Liver (tissue), 9 donors: Measurements from ENCODE around the gene EPB41L2. TPM values are rescaled to one million over a fixed set of nuclear protein-coding genes. Genes with fewer than 3 reads are reported as not detected.

Source experiments
- DNase-seq: peaks from one replicate; pipeline ENCODE4 v3.0.0-alpha.2; 2017; ENCODE audit warnings: low spot score
- H3K27ac ChIP-seq, 2 donors: one replicate each; pipeline ENCODE4 v1.7.0; 2013; ENCODE audit warnings: inconsistent platforms in 2 of 2, low read length in 2 of 2, control low read depth in 1 of 2, low read depth in 1 of 2, mild to moderate bottlenecking in 1 of 2
- H3K27me3 ChIP-seq, 4 donors: one replicate each; pipeline versions ENCODE4 v1.6.1 to v1.7.0; 2013; ENCODE audit warnings: low read length in 3 of 4, inconsistent platforms in 1 of 4, mild to moderate bottlenecking in 1 of 4, moderate library complexity in 1 of 4; ENCODE audit not compliant: control insufficient read depth in 4 of 4, insufficient read depth in 4 of 4
- H3K36me3 ChIP-seq, 4 donors: one replicate each; pipeline versions ENCODE4 v1.6.1 to v1.7.0; 2013; ENCODE audit warnings: low read length in 3 of 4, mild to moderate bottlenecking in 3 of 4, low read depth in 1 of 4, moderate library complexity in 1 of 4; ENCODE audit not compliant: control insufficient read depth in 4 of 4, insufficient read depth in 3 of 4
- H3K4me1 ChIP-seq, 4 donors: one replicate each; pipeline versions ENCODE4 v1.6.1 to v1.7.0; 2013; ENCODE audit warnings: low read length in 3 of 4, mild to moderate bottlenecking in 3 of 4, moderate library complexity in 1 of 4; ENCODE audit not compliant: control insufficient read depth in 4 of 4, insufficient read depth in 4 of 4
- H3K4me3 ChIP-seq, 3 donors: one replicate each; pipeline versions ENCODE4 v1.6.1 to v1.7.0; 2013; ENCODE audit warnings: low read length in 3 of 3, control low read depth in 1 of 3, low read depth in 1 of 3, mild to moderate bottlenecking in 1 of 3
- H3K9ac ChIP-seq, 2 donors: one replicate each; pipeline ENCODE4 v1.7.0; 2013; ENCODE audit warnings: low read length in 2 of 2, mild to moderate bottlenecking in 2 of 2, moderate library complexity in 2 of 2, control low read depth in 1 of 2, low read depth in 1 of 2
- H3K9me3 ChIP-seq, 4 donors: one replicate each; pipeline versions ENCODE4 v1.6.1 to v1.7.0; 2013; ENCODE audit warnings: low read length in 3 of 4; ENCODE audit not compliant: control insufficient read depth in 4 of 4
- FOXA1 ChIP-seq: IDR thresholded peaks from 2 replicates; pipeline ENCODE4 v1.6.1; 2016; ENCODE audit warnings: antibody characterized with exemption
- FOXA2 ChIP-seq: IDR thresholded peaks from 2 replicates; pipeline ENCODE4 v1.6.1; 2016; ENCODE audit warnings: antibody characterized with exemption
- GABPA ChIP-seq, 2 donors: IDR thresholded peaks in 1 of 2; conservative IDR thresholded peaks in 1 of 2; 2 replicates each; pipeline ENCODE4 v1.6.1; 2016; ENCODE audit warnings: antibody characterized with exemption in 2 of 2, mild to moderate bottlenecking in 1 of 2, moderate library complexity in 1 of 2
- HNF4A ChIP-seq, 2 donors: conservative IDR thresholded peaks; 2 replicates each; pipeline ENCODE4 v1.6.1; 2016; ENCODE audit warnings: antibody characterized with exemption in 2 of 2, mild to moderate bottlenecking in 2 of 2
- JUND ChIP-seq, 2 donors: IDR thresholded peaks; 2 replicates each; pipeline ENCODE4 v1.6.1; 2016; ENCODE audit warnings: antibody characterized with exemption in 2 of 2
- NR2F2 ChIP-seq: IDR thresholded peaks from 2 replicates; pipeline ENCODE4 v1.6.1; 2016; ENCODE audit warnings: antibody characterized with exemption
- RAD21 ChIP-seq, 2 donors: IDR thresholded peaks; 2 replicates each; pipeline ENCODE4 v1.6.1; 2016; ENCODE audit warnings: antibody characterized with exemption in 2 of 2, mild to moderate bottlenecking in 2 of 2
- RXRA ChIP-seq, 2 donors: IDR thresholded peaks; 2 replicates each; pipeline ENCODE4 v1.6.1; 2017 to 2018; ENCODE audit warnings: antibody characterized with exemption in 2 of 2, mild to moderate bottlenecking in 1 of 2
- SP1 ChIP-seq: IDR thresholded peaks from 2 replicates; pipeline ENCODE4 v1.6.1; 2018; ENCODE audit warnings: antibody characterized with exemption, mild to moderate bottlenecking
- TAF1 ChIP-seq: conservative IDR thresholded peaks from 2 replicates; pipeline ENCODE4 v1.6.1; 2016; ENCODE audit warnings: antibody characterized with exemption, mild to moderate bottlenecking
- YY1 ChIP-seq: IDR thresholded peaks from 2 replicates; pipeline ENCODE4 v1.6.1; 2016; ENCODE audit warnings: antibody characterized with exemption, mild to moderate bottlenecking
- WGBS: extraction: QIAGEN DNeasy Blood & Tissue Kit; methylation state at CpG from one replicate; pipeline ENCODE4 v1.1.7; 2013; 5-methylcytosine and 5-hydroxymethylcytosine counted together
- polyA plus RNA-seq, 2 donors: library from polyadenylated mRNA; stranded (reverse) in 1 of 2; unstranded in 1 of 2; fragments of 200-250 nt in 1 of 2; fragments of >200 nt in 1 of 2; fragmentation: Nextera tagmentation in 1 of 2; extraction: Ambion mirVana in 1 of 2; gene quantifications; one replicate each; pipeline versions ENCODE4 v1.2.1 to v1.2.3, GENCODE V29; 2013 to 2015
- total RNA-seq, 2 donors: library from RNA; depleted of rRNA; stranded (reverse); fragments of >200 nt; gene quantifications; one replicate each; pipeline ENCODE4 v1.2.3, GENCODE V29; 2014
- TF ChIP-seq, protein P1 (sequence below): fragments of 150-350 bp; IDR thresholded peaks from 2 replicates; pipeline ENCODE4 v1.5.1; 2017; ENCODE audit warnings: improper control_type of control experiment, low read depth, low read length; ENCODE audit not compliant: missing input control
- TF ChIP-seq, protein P2 (sequence below): IDR thresholded peaks from 2 replicates; pipeline ENCODE4 v1.6.1; 2016; ENCODE audit warnings: antibody characterized with exemption
- TF ChIP-seq, protein P3 (sequence below): IDR thresholded peaks from 2 replicates; pipeline ENCODE4 v1.6.1; 2016; ENCODE audit warnings: antibody characterized with exemption
- TF ChIP-seq, protein P4 (sequence below): IDR thresholded peaks from 2 replicates; pipeline ENCODE4 v1.6.1; 2016; ENCODE audit warnings: antibody characterized with exemption, mild to moderate bottlenecking
- donor health status: healthy.
- donor health status: healthy.
- donor health status: healthy.
- donor health status: healthy.
- donor health status: healthy.

The EPB41L2 gene
- total and polyA plus RNA-seq, 4 donors, result 10.0 to 43.3 (median 18.7) TPM

DNA sequence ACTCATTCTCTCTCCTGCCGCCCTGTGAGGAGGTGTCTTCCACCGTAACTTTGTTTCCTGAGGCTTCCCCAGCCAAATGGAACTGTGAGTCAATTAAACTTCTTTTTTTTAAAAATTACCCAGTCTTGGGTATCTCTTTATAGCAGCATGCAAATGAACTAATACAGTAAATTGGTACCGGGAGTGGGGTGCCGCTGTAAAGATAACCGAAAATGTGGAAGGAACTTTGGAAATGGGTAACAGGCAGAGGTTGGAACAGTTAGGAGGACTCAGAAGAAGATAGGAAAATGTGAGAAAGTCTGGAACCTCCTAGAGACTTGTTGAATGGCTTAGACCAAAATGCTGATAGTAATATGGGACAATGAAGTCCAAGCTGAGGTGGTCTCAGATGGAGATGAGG, 55.8 kb downstream of the EPB41L2 start:
- Histone ChIP-seq H3K9me3 (peaks cover 0 to 5% (median 0%) of the 10 kb centered on the region in 4 donors), H3K27ac (no peak overlapping the region), H3K4me1 (no peaks in the 10 kb centered on the region), H3K27me3 (no peaks in the 10 kb centered on the region), H3K36me3 (no peaks in the 10 kb centered on the region), H3K4me3 (no peak overlapping the region), H3K9ac (no peak overlapping the region)
- no peak for TF ChIP-seq YY1
- TF ChIP-seq, protein P1, sequence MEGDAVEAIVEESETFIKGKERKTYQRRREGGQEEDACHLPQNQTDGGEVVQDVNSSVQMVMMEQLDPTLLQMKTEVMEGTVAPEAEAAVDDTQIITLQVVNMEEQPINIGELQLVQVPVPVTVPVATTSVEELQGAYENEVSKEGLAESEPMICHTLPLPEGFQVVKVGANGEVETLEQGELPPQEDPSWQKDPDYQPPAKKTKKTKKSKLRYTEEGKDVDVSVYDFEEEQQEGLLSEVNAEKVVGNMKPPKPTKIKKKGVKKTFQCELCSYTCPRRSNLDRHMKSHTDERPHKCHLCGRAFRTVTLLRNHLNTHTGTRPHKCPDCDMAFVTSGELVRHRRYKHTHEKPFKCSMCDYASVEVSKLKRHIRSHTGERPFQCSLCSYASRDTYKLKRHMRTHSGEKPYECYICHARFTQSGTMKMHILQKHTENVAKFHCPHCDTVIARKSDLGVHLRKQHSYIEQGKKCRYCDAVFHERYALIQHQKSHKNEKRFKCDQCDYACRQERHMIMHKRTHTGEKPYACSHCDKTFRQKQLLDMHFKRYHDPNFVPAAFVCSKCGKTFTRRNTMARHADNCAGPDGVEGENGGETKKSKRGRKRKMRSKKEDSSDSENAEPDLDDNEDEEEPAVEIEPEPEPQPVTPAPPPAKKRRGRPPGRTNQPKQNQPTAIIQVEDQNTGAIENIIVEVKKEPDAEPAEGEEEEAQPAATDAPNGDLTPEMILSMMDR, result no peak
- TF ChIP-seq, protein P2, sequence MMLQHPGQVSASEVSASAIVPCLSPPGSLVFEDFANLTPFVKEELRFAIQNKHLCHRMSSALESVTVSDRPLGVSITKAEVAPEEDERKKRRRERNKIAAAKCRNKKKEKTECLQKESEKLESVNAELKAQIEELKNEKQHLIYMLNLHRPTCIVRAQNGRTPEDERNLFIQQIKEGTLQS, result no peak
- TF ChIP-seq SP1, result no peak
- no peak for TF ChIP-seq RXRA (IDR thresholded peaks at IDR 0.05)
- TF ChIP-seq TAF1, result no peak
- no peak for TF ChIP-seq FOXA2
- no peak for TF ChIP-seq JUND (IDR thresholded peaks at IDR 0.05)
- 97% methylated on average over 5 of the region's 5 CpGs for WGBS
- DNase-seq, result no peak

DNA sequence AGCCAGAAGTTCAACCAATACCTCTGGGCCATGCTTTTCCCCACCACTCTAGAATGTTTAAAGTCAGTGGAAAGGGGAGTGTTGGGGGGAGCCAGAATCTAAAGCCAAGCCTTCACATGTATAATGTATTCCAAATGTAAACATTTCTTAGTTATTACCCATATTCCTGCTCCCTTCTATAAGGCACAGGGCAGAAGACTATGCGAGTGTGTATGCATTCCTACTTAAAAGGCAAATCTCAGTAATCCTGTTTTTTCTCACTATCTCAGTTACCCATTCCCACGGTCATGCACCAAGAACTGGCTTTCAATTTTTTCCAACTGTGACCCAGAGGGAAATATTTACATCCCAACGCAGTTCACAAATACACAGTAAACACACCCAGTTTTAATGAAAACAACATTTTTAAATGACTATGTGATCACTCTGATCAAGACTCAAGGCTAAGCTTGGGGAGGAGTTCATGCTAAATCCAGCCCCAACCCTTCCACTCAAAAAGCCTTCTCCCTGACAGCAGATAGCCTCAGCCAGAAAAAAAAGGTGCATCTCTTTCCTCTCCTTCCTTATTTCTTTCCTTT, 57.5 kb downstream of the EPB41L2 start:
- H3K9ac ChIP-seq, result no peak overlapping the region
- WGBS, result 72% methylated on average over 3 of the region's 3 CpGs
- no peak overlapping the region for H3K4me3 ChIP-seq
- no peaks in the 10 kb centered on the region for H3K36me3 ChIP-seq
- no peaks in the 10 kb centered on the region for H3K4me1 ChIP-seq
- H3K27me3 ChIP-seq, result no peaks in the 10 kb centered on the region
- H3K9me3 ChIP-seq, result peaks cover 0 to 5% (median 0%) of the 10 kb centered on the region in 4 donors
- no peak overlapping the region for H3K27ac ChIP-seq
- DNase-seq, result no peak
- TF ChIP-seq, protein P3, sequence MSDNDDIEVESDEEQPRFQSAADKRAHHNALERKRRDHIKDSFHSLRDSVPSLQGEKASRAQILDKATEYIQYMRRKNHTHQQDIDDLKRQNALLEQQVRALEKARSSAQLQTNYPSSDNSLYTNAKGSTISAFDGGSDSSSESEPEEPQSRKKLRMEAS, result no peak
- TF ChIP-seq NR2F2 (no peak), GABPA (IDR thresholded peaks at IDR 0.05 in 1 of 2, conservative IDR thresholded peaks at IDR 0.05 in 1 of 2) (no peak), RXRA (IDR thresholded peaks at IDR 0.05) (no peak), HNF4A (conservative IDR thresholded peaks at IDR 0.05) (no peak), RAD21 (IDR thresholded peaks at IDR 0.05) (no peak), TAF1 (no peak), FOXA1 (no peak), SP1 (no peak)
- TF ChIP-seq, protein P2, result no peak
- TF ChIP-seq, protein P4, sequence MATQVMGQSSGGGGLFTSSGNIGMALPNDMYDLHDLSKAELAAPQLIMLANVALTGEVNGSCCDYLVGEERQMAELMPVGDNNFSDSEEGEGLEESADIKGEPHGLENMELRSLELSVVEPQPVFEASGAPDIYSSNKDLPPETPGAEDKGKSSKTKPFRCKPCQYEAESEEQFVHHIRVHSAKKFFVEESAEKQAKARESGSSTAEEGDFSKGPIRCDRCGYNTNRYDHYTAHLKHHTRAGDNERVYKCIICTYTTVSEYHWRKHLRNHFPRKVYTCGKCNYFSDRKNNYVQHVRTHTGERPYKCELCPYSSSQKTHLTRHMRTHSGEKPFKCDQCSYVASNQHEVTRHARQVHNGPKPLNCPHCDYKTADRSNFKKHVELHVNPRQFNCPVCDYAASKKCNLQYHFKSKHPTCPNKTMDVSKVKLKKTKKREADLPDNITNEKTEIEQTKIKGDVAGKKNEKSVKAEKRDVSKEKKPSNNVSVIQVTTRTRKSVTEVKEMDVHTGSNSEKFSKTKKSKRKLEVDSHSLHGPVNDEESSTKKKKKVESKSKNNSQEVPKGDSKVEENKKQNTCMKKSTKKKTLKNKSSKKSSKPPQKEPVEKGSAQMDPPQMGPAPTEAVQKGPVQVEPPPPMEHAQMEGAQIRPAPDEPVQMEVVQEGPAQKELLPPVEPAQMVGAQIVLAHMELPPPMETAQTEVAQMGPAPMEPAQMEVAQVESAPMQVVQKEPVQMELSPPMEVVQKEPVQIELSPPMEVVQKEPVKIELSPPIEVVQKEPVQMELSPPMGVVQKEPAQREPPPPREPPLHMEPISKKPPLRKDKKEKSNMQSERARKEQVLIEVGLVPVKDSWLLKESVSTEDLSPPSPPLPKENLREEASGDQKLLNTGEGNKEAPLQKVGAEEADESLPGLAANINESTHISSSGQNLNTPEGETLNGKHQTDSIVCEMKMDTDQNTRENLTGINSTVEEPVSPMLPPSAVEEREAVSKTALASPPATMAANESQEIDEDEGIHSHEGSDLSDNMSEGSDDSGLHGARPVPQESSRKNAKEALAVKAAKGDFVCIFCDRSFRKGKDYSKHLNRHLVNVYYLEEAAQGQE, result no peak
- TF ChIP-seq, protein P1, result no peak
